Germinal center (tissue), 1 donor: ENCODE data around the gene RASAL1.

Source experiments
- DNase-seq: peaks from one replicate; pipeline ENCODE4 v3.0.0; 2012; ENCODE audit warnings: mixed read lengths, low spot score

RASAL1 gene

DNA sequence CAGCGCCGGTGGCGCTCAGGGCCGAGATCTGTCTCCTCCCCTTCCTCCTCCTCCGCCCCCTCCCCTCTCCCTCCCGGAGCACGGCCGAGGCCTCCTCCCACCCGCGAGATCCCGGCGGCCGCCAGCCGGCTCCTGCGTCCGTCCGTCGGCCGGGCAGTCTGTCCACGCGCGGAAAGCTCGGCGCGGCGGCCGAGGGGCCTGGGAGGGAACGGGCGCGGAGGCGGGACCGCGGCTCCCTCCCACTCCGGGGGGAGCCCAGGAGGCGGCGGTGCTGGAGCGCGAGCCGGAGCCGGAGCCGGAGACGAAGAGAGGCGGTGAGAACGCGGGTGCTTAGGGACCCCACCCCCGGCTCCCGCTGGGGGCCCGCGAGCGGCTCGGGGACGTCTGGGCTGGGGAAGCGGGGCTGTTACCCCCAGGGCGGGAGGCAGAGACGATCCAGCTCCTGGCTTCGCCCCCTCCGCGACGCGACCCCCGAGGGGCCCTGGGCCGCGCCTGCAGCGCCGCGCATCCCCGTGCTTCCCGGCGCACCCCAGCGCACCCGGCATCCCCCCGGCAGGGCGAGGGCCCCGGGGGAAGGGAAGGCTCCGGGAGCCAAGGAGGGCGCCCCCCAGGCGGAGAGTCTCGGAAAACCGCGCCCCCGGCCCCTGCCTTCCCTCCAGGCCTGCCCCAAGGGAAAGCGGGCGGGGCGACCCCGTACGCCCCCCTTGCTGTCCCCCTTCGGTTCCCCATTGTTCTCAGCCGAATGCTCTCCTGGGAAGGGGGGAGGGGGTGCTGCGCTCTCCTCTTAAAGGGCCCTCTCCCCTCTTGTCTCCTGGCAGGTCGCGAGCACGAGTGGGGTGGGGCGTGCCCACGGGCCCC lies 78.7 kb downstream of the RASAL1 start, which contains the start of gene DTX1:
DTX1 (plus strand) TSS at position 100 of the 858 bp plus-strand sequence. CDS start 1,463 bp downstream, outside the sequence.
- DNase-seq: peak; percentile 54

- DNase-seq: no peak
Measured at GRCh38 chr12:113056381-113056630, 79.3 kb downstream of the RASAL1 start.

DNA sequence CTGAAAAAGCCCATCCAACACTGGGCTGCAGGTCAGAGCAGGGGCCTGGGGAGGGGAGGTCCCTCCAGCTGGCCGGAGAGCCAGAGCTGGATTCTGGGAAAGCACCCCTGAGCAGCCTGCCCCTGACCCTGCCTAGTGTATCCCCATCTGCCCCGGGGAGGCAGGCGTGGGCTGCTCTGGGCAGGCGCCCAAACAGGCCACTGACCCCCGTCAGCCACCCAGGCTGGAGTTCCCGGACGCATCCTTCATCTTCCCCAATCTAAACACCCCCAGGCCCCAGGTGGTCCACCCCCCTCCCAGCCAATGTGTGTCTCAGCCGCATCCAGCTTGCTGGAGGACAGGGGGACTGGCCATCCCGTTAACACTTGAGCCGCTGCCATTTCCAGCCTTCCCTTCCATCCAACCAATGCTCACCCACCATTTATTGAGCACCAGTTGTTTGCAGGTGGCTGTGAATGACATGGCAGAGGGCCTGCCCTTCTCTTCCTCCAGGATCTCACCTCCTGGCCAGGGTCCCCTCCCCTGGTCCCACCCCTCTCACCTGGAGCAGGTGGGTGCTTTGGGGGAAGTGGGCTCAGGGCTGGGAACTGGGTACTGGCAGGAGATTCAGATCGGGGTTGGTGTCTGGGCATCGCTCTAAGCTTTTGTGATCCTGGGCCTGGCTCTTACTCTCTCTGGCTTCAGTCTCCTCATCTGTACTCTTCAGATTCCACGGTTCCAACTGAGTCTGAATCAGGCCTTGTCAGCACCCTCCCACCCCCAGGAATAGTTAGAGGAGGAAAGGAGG lies 79.8 kb downstream of the RASAL1 start:
- DNase-seq: no peak

DNA sequence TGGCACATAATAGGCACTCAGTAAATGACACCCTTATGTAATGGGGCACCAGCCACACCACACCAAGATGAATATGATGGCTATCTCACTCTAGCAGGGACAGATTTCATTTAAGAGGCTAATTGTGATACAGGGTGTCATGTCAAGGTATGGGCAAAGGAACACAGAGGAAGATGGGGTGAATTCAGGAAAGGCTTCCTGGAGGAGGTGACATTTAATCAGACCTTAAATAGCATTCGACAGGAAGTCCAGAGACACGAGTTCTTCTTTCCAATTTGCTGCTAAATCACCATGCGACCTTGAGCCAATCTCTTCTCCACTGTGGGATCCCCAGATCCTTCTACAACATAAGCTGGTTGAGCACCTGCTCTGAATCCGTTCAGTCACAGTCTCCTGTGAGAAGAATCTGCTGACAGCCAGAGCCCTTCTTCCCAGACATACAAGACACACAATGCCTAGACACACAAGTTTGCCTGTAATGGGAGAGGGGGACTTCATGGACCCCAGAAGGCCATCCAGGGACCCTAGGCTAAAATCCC lies 80.5 kb downstream of the RASAL1 start:
- DNase-seq: peak; percentile 5

DNA sequence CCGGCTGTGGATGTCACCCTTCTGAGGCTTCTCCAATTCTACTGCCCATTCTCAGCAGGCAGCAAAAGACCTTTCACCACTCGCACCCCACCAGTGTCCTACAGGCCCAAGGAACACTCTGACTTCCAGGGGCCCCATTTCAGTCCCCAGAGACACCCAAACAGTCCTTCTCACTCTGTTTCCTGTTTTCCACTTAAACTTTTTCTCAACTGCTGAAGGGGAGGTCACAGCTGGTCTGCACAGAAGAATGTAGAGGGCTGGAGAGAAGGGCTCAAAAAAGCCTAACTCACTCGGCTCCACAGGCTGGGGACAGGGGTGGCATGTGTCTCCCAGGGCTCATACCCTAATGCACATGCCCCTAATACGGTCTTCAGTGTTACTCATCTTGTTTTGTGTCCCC lies 83.2 kb downstream of the RASAL1 start:
- no peak for DNase-seq

- DNase-seq: no peak
Measured at GRCh38 chr12:113051759-113052158, 83.8 kb downstream of the RASAL1 start.

DNA sequence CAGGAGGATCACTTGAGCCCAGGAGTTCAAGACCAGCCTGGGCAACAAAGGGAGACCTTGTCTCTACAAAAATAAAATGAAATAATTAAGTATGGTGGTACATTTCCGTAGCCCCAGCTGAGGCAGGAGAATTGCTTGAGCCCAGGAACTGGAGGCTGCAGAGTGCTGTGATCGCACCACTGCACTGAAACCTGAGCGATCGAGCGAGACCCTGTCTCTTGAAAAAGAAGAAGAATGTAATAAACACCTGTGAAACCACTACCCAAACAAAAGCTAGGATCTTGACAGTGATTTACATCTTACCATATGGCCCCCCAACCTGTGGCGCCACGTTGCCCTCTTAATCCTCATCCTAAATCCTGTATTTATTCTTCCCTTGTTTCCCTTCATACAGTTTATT lies 84.8 kb downstream of the RASAL1 start:
- DNase-seq: peak; percentile 62

DNA sequence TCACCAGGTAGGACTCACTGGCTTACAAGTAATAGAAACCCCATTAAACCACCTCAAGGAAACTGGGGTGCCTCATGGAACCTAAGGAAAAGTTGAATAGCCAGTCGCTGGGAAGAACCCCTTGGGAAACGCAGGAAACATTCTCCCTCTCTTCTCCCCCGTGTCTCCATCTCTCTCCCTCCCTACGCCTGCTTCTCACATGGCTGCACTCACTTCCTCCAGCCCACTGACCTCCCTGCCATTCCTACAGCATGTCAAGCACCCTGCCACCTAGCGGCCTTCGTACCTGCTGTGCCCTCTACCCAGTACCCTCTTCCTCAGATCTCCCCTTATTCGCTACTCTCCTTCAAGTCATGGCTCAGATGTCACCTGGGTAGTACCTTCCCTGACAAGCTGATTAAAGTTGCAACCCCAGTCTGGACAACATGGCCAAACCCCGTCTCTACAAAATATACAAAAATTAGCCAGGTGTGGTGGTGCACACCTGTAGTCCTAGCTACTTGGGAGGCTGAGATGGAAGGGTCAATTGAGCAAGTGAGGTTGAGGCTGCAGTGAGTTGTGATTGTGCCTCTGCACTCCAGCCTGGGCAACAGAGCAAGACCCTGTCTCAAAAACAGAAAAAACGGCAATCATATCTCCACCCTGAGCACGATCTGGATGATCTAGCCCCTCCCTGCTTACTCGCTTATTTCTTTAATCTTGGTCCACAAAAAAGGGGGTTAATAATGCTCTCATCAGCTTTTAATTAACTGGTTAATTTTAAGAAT lies 85.4 kb downstream of the RASAL1 start:
- peak; percentile 70 for DNase-seq
